ENCODE measurements around the gene DOC2B. TPM values are rescaled to one million over a fixed set of nuclear protein-coding genes. Genes with fewer than 3 reads are reported as not detected.

The DOC2B gene
- total RNA-seq, 1 experiment from 2014 or later: 2.7 TPM

GRCh38 chr17:143785-144281, 37.6 kb downstream of the DOC2B start (continued):
- no peak for TF ChIP-seq E2F4 (CRISPR knock-in tag; IDR thresholded peaks at IDR 0.05; ENCODE audit: borderline replicate concordance, low read depth)
- no peak for TF ChIP-seq CBFB (CRISPR knock-in tag; IDR thresholded peaks at IDR 0.05; ENCODE audit: low read depth)
- no peak for TF ChIP-seq NFE2L1 (CRISPR knock-in tag; IDR thresholded peaks at IDR 0.05)
- no peak for TF ChIP-seq GABPB1 (CRISPR knock-in tag; IDR thresholded peaks at IDR 0.05)
- TF ChIP-seq IRF1 (CRISPR knock-in tag; IDR thresholded peaks at IDR 0.05): no peak
- no peak for TF ChIP-seq ETV6 (CRISPR knock-in tag; IDR thresholded peaks at IDR 0.05)
- TF ChIP-seq FOXP4 (CRISPR knock-in tag; IDR thresholded peaks at IDR 0.05): no peak

- peaks cover 6% of the 10 kb centered on the region for H3K9me3 Mint-ChIP-seq
- no peak overlapping the region for H3K27ac Mint-ChIP-seq
- DNase-seq (ENCODE audit: low spot score): no peak
- ChIA-PET POLR2A (no interaction called here), CTCF (no interaction called here)
- H3K27me3 Mint-ChIP-seq (ENCODE audit: low read depth): peaks cover 3% of the 10 kb centered on the region
- no peak overlapping the region for H3K4me3 Mint-ChIP-seq
- H3K36me3 Mint-ChIP-seq: peaks cover 3% of the 10 kb centered on the region; the same call in 1 of the 2 replicates
- no peak for ATAC-seq
- no peaks in the 10 kb centered on the region for H3K4me1 Mint-ChIP-seq
- TF ChIP-seq CREM (CRISPR knock-in tag; IDR thresholded peaks at IDR 0.05) (no peak), ETV6 (CRISPR knock-in tag; IDR thresholded peaks at IDR 0.05) (no peak), GTF2I (CRISPR knock-in tag; conservative IDR thresholded peaks at IDR 0.05) (no peak), E2F1 (CRISPR knock-in tag; IDR thresholded peaks at IDR 0.05) (no peak), TCF7 (CRISPR knock-in tag; IDR thresholded peaks at IDR 0.05; ENCODE audit: low read depth) (no peak), ZBTB43 (CRISPR knock-in tag; IDR thresholded peaks at IDR 0.05) (no peak), HMGXB4 (CRISPR knock-in tag; IDR thresholded peaks at IDR 0.05) (no peak), ATF2 (CRISPR knock-in tag; IDR thresholded peaks at IDR 0.05; ENCODE audit: borderline replicate concordance, low read depth) (no peak), NR3C1 (CRISPR knock-in tag; conservative IDR thresholded peaks at IDR 0.05; ENCODE audit: low read depth) (no peak), HMGA2 (CRISPR knock-in tag; IDR thresholded peaks at IDR 0.05) (no peak), ARID4B (CRISPR knock-in tag; IDR thresholded peaks at IDR 0.05; ENCODE audit: borderline replicate concordance) (no peak)
Observed at GRCh38 chr17:142876-143784, 38.3 kb downstream of the DOC2B start.
